Measurements from ENCODE around the gene GPX7.
A peak's percentile ranks its signal among the peaks of the same experiment; 100 is the strongest.
"Not testable (repeated sequence)": the region's sequence is repeated elsewhere in the genome, so short reads cannot be mapped to it uniquely, and the experiment has no call there.

Gene GPX7

DNA sequence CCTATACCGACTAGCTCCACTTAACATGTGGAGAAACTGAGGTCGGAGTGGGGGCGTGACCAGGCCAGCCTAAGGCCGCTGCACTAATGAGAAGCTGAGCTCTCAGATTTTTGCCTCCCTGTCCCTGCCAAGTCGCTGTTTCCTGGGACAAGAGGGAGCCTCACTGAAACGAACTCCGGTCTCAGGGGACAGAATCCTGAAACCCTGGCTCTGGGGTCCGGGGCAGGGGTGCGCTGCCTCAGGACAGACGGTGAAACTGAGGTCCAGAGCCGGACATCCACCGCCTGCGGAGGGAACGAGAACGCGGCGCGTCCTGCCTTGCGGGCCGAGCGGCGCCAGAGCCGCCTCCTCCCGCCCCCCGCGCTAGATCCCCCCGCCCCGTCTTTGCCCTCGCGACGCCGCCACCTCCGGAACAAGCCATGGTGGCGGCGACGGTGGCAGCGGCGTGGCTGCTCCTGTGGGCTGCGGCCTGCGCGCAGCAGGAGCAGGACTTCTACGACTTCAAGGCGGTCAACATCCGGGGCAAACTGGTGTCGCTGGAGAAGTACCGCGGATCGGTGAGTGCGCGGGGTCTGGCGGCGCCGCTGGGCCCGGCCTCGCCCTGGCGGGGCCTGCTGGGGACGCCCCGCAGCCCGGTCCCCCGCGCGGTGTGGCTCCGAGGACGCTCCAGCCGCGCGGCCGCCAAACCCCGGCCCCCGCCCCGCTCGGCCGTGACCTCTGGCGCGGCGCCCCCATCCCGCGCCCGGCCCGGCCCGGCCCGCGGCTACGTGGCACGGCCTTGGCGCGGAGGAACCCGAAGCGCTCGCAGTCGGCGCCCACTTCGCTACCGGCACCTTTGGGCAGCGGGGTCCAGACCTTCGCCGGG lies at the start of gene GPX7:
TSS of gene GPX7 (plus strand) at position 381 of the 865 bp plus-strand sequence. CDS start at position 420, 39 bp downstream.
- DNase-seq: peak; percentile 73

DNA sequence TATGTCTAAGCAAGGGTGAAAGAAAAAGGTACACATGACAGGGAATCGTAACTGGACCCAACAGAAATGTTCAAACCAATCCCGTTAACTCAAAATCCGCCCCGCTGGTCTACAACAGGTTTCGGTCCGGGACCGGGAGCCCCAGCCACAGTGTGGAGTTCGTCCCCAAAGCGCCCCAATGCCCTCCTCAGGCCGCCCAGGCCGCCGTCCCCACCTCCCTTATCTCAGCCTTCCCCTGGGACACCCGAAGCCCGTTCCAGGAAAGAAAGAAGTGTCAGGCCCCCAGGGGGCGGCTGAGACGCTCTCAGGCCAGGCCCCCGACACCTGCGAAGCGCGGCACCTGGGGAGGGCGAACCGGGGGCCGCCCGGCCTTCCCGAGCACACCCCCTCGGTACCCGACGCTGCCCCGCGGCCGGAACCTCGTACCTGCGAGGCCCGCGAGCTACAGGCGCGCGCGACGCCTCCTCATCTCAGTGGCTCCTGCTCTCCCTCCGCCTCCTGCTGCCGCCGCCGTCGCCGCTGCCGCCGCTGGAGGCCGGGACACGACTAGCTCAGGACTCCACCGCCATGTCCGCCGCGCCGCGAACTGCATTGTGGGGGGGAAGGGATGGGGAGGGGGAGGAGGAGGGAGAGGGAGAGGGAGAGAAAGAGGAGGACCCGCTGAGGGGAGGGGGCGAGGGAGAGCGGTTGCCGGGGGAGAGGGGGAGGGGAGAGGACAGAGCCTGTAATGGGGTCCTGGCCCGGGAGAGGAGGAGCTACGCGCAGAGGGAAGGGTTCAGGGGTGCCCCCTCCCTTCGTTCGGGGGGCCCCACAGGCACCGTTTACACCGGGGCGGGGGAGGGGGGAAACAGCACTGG lies 49.4 kb upstream of the GPX7 start, which contains the start of gene TUT4:
TSS of gene TUT4 (minus strand) at position 588 of the 857 bp plus-strand sequence. CDS start 26,812 bp downstream, outside the sequence.
- DNase-seq: peak; percentile 83

DNA sequence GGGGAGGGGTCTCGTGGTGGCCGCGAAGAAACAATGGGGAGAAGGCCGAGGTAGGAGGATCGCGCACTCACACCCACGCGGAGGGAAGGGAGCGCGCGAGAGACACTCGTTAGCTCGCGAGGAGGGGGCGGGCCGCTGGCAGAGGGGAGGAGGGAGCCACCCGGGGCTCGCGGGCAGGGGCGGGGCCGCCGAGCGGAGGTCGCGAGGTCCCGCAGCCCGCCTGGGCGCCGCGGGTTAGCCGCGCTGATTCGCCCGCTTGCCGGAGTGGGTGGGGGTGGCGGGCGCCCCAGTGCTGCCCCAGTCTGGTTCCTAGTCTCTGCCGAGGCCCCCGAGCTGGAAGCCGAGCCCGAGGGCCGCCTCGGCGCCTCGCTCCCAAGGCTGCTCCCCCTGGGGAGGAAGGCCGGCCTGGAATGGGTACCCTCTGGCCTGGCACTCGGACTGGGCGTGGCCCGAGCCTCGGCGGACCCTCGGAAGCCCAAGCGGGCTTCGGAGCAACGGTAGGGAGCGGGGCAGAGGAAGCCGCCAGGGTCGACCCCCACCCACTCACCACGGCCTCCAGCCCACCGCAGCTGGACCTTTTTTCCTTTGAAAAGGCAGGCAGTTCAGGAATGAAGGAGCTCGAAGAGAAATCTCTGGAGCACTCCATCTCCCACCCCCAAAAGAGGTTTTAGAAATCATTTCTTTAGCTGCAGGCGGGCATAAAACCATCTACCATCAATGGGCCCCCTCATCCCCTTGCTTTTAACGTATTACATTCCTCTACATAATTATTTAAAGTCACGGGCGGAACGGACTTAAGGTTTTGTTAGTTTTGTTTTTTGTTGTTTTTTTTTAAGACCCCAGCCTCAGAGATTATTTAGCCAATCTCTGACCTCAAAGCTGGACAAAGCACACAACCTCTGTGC lies 48.6 kb upstream of the GPX7 start:
- DNase-seq: peak; percentile 92

DNA sequence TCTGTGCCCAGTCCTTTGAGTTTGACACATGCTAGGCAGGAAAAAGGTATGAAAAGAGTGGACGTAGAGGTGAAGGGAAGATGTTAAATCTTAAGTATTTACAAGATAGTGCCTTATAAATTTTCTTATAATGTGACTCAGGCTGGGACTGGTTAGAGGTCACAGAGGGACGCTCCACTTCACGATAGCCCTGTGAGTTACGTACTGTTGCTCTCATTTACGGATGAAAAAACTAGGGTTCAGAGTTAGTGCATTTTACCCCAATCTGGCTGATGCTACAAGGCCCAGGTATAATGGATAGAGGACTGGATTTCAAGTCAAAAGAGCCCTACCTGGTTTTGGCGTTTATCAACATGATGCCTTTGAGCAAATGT lies 47.9 kb upstream of the GPX7 start:
- DNase-seq: no peak

DNA sequence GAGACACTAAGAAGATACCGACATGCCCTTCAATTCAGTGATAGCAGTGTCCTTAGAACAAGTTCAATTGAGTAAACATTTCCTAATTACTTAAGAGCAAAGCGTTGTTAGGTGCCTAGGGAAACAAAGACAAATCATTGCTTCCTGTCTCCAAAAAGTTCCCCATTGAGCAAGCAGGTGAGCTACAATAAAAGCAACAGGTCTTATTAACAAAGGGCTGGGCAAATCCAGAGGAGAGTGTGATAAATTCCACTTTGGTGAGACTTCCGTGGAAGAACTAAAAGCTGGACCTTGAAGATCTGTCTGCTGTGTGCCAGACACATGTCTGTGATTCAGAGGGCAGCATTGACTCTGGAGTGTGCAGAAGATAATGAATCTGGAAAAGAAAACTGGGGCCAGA lies 47.4 kb upstream of the GPX7 start:
- no peak for DNase-seq

DNA sequence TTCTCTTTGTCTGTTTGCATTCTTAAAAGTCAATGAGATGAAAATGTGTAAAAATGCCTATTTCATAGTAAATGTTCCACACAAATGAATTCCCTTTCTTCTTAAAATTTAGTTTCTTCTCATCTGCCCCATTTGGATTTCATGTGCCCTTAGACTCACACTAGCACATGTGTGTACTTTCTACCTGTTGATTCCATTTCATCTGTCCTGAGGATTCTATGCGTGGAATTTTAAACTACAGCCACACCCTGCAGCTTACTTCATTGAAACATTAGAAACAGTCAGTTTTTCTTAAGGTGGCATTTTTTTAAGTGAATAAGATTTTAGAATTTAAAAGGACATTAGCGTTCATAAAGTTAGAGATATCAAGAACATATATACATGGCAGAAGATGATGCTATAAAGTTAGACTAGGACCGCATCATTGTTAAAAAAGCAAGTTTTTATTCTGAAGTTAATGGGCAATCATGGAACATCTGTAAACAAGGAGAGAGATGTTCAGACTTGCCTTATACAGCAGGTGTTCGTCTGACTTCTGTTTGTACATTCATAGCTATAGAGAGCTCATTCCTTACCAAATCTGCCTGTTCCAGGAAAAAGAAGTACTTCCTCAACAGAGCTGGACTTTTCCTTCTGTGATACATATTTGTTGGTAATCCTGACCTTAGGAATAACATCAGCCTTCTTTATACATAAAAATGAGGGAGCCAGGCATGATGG lies 45.4 kb upstream of the GPX7 start:
- no peak for DNase-seq

DNA sequence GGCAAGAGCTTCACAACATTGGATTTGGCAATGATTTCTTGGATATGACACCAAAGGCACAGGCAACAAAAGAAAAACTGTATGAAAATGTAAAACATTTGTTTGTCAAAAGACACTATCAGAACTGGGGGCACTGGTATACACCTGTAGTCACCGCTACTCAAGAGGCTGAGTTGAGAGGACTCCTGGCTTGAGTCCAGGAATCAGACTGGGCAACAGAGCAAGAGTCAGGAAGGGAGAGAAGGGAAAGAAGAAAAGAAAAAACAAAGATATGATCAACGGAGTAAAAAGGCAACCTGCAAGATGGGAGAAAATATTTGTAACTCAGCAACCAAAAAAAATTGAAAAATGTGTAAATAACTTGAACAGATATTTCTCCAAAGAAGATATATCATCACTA lies 43.2 kb upstream of the GPX7 start:
- DNase-seq: no peak

DNA sequence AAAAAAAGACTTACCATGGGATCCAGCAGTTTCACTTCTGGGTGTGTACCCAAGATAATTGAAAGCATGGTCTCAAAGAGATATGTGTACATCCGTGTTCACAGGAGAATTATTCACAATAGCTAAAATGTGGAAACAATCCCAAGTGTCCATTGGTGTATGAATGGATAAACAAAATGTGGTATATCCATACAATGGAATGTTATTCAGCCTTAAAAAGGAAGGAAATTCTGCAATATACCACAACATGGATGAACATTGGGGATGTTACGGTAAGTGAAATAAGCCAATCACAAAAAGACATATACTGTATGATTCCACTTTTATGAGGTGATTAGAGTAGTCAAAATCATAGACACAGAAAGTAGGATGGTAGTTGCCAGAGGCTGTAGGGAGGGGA lies 42.3 kb upstream of the GPX7 start:
- DNase-seq: no peak

DNA sequence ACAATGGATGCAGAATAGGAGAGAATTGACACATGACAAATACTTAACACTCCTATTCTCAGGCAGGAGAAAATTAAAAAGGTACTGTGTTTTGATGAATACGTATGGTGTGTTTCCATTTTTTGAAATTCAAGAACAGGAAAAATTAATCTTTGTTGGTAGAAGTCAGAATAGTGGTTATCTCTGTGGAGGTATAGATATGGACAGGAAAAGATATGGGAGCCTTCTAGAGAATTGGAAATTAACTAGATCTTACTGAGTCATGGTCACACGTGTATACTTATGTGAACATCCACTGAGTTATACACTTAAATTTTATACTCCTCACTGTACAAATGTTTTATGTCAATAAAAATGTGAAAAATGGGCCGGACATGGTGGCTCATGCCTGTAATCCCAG lies 39.4 kb upstream of the GPX7 start:
- DNase-seq: no peak

DNA sequence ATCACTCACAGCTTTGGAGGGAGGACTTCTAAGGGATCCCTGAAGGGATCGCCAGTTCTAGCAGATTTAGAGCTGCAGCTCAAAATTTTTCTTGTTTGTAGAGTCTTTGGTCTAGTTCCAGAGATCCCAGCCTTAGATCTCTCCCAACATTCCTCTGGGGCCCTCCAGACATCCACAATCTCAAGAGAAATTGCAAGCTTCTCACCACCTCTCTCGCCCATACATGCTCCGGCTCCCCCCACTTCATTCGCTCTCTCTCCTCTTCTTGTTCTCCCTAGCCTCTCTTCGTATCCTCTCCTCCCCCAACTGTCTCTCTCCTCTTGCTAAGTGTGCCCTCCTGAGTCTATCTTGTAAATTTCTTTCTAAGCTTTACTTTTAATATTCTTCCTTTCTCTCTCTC lies 34.2 kb upstream of the GPX7 start:
- DNase-seq: no peak

DNA sequence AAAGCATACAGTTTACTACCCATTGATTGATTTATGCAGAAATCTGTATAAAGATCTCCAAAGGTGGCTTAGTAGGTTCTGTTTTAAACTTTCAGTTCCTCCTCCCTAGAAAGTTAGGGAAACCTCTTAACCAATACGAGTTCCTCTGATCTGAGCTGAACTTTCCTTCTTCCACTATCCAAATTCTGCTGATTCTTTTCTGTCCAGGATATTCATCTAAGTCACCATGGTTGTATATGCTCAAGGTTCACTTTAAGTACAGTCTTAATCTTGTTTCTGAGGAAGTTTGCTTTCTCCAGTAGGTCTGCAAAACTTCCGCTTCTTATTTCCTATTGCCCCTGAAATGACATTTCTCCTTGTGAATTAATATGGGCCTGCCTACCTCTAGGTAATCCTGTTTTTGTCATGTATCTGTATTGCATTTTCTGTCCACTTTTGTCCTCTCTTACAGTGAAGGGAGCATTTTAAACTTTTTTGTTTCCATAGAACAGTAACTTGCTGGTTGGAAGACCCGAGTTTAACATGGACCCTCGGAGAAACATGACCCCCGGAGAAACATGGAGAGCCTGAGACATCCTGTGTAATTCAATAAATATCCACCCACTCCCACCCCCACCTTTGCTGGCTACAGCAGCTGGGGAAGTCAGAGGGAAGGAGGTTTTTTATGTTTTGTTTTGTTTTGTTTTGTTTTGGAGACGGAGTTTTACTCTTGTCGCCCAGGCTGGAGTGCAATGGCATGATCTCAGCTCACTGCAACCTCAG lies 32.5 kb upstream of the GPX7 start:
- no peak for DNase-seq

DNA sequence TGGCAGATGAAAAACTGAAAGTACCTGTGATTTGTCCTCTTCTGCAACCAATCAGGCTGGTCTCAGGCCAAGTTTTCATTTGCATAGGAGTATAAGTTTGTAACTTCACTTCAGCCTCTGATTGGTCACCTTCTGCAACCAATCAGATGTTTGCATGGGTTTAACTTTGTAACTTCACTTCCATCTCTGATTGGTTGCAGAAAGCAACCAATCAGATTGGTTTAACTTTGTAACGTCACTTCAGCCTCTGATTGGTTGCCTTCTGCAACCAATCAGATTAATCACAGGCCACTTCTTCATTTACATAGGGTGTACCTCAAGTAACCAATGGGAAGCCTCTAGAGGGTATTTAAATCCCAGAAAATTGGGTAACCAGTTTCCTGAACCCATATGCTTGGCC lies 30.4 kb upstream of the GPX7 start:
- peak; percentile 16 for DNase-seq

DNA sequence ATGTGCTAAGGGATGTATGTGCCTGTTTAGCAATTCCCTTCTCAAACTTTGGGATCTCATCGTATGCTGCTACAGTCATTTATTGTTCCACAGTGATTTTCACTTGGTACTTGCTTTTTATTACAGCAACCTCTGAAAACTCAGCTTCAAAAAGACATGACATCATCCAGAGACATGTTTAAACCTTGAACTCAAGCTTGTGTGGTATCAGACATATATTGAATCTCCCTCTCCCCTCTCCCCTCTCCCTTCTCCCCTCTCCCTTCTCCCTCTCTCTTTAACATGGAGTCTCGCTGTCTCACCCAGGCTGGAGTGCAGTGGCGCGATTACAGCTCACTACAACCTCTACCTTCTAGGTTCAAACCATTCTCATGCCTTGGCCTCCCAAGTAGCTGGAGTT lies 29.8 kb upstream of the GPX7 start:
- DNase-seq: no peak

DNA sequence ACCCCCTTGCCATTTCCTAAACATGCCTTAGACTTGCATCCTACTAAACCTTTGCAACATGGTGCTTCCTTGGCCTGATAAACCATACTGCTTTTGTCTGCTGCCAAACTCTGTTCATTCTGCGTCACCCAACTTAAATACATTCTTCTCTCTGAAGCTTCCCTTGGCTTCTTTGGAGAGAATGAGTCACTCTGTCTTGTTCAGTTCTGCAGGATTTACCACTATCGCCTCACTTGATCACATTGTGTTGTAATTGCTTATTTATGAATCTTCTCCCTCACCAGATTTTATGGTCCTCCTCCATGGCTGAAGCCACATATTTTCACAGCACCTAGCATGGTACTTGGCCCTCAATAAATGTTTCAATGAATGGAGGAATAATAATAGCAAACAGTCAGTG lies 27.6 kb upstream of the GPX7 start:
- no peak for DNase-seq

DNA sequence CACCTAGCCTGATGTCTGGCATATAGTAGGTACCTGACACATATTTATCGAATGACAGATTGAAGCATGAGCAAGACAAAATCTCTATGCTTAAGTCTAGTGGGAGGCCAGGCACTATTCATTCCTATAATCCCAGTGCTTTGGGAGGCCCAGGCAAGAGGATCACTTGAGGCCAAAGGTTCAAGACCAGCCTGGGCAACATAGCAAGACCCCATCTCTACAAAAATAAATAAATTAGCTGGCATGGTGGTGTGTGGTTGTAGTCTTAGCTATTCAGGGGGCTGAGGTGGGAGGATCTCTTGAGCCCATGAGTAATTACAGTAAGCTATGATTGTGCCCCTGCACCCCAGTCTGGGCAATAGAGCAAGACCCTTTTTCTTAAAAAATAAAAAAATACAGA lies 26.1 kb upstream of the GPX7 start:
- no peak for DNase-seq

DNA sequence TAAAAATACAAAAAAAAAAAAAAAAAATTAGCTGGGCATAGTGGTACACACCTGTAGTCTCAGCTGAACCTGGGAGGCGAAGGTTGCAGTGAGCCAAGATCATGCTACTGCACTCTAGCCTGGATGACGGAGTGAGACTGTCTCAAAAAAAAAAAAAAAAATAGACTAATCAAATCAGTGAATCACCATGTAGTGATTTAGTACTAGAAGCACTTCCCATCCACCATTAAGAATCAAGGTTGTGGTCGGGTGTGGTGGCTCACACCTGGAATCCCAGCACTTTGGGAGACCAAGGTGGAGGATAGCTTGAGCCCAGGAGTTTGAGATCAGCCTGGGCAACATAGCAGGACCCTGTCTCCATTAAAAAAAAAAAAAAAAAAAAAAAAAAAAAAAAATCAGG lies 24.1 kb upstream of the GPX7 start:
- not testable (repeated sequence) for DNase-seq

DNA sequence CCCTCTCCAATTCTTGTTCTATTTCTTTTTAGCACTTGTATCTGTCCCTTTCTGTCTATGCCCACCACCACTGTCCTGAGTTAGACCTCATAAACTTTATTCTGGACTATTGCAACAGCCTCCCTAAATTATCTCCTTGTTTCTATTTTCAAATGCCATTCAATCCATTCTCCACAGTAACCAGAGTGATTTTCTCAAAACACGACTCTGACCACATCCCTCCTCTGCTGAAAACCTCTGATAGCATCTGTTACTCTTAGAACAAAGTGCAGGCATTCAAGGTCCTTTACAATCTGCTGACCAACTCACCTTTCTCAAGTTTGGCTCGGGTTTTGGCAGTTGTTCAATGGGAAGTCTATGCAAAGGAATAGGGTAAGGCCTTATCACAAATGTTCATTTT lies 22.8 kb upstream of the GPX7 start:
- DNase-seq: no peak

DNA sequence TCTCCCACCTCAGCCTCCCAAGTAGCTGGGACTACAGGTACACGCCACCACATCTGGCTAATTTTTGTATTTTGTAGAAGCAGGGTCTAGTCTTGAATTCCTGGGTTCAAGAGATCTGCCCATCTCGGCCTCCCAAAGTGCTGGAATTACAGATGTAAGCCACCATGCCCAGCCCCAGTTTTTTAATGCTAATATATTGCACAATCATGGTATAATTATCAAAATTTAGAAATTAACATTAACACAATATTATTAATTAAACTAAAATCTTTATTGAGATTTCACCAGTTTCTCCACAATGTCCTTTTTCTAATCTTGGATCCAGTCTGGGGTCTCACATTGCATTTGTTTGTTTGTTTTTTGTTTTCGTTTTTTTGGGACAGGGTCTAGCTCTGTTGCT lies 21.9 kb upstream of the GPX7 start:
- no peak for DNase-seq

DNA sequence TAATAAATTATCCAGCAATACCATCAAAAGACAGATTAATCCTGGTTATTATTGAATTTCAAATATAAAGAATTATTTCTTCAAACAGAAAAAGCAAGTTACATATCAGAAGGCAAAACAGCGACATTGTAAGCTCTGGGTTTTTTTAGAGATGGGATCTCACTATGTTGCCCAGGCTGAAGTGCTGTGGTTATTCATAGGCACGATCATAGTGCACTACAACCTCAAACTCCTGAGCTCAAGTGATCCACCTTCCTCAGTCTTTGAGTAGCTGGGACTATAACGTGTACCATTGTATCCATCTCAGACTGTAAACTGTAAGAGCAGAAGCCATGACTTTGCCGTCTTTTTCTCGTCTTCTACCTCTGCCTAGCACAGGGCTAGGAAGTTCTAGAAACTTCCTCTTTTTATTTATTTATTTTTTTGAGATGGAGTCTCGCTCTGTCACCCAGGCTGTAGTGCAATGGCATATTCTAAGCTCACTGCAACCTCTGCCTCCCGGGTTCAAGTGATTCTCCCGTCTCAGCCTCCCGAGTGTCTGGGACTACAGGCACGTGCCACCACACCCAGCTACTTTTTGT lies 20.0 kb upstream of the GPX7 start:
- DNase-seq: no peak

DNA sequence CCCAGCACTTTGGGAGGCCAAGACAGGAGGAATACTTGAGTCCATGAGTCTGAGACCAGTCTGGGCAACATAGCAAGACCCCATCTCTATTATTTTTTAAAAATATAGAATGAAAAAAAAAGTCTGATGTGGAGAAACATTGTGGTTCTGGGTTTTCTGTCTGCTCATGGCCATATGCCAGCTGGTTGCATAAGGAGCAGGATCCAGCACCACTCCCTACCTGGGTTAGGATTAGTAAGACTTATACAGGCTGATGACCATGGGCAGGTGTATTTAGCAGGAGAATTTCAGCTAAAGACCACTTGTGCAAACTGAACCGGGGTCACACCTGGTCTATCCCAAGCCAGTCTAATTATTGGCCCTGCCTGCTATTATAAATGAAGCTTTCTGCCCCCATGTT lies 16.7 kb upstream of the GPX7 start:
- DNase-seq: no peak

DNA sequence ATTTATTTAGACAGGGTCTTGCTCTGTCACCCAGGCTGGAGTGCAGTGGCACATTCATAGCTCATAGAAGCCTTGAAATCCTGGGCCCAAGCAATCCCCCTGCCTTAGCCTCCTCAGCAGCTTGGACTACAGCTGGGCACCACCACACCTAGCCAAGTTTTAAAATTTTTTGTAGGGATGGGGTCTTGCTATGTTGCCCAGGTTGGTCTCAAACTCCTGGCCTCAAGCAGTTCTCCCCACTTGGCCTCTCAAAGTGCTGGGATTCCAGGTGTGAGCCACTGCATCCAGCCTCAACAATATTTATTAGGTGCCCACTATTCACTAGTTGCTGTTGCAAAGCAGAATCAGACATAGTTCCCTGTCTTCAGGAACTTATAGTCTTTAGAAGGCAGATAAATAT lies 14.1 kb upstream of the GPX7 start:
- no peak for DNase-seq
